ENCODE data around the gene SLC9C1. TPM values are rescaled to one million over a fixed set of nuclear protein-coding genes. Genes with fewer than 3 reads are reported as not detected.

The SLC9C1 gene
- total and polyA plus RNA-seq, 2 of the 4 experiments (the other 2 are of a cell fraction), result not detected

DNA sequence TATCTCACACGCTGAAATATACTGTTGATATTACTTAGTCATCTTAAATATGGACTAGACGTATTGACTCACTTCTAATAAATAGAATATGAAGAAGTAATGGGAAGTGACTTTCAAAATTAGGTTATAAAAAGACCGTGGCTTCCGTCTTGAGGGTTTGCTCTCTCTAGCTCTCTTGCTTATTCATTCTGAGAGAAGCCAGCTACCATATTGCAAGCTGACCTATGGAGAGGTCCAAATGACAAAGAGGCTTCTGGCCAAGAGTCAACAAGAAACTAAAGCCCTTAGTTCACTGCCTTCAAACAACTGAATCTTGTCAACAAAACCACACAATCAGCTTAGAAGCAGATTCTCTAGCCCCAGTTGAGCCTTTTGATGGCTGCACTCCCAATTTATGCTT is 46.1 kb downstream of the SLC9C1 start:
- Histone ChIP-seq H4K91ac (ENCODE audit: insufficient read depth, low read depth, low read length) (no peak overlapping the region), H4K5ac (ENCODE audit: low read depth, low read length) (no peak overlapping the region), H3K4ac (ENCODE audit: low read depth, low read length) (no peak overlapping the region), H2AFZ (replicated peaks; ENCODE audit: low read length, poor library complexity) (no peak overlapping the region), H3K27ac (ENCODE audit: insufficient read depth, low read length) (no peak overlapping the region), H2BK5ac (ENCODE audit: low read depth, low read length, poor library complexity, severe bottlenecking) (no peak overlapping the region), H3K9ac (ENCODE audit: low read depth, low read length) (no peak overlapping the region), H3K4me2 (ENCODE audit: low read depth, low read length) (no peak overlapping the region), H3K4me3 (ENCODE audit: insufficient read depth, low read depth, low read length) (no peak overlapping the region), H3K14ac (replicated peaks; ENCODE audit: low read depth, low read length) (no peak overlapping the region), H3K4me1 (ENCODE audit: control insufficient read depth, insufficient read depth, low read length) (no peaks in the 10 kb centered on the region), H2AK5ac (ENCODE audit: low read depth, low read length) (no peak overlapping the region), H4K8ac (ENCODE audit: low read depth in 2 of 2, low read length in 2 of 2) (no peak overlapping the region), H3K9me3 (ENCODE audit: control insufficient read depth, insufficient read depth, low read length) (no peaks in the 10 kb centered on the region), H3K18ac (ENCODE audit: low read depth, low read length) (no peak overlapping the region), H2BK20ac (ENCODE audit: low read depth, low read length) (no peak overlapping the region), H2BK15ac (ENCODE audit: low read depth, low read length) (no peak overlapping the region), H2AK9ac (replicated peaks; ENCODE audit: low read depth, low read length, poor library complexity) (no peak overlapping the region), H3K27me3 (ENCODE audit: control insufficient read depth, insufficient read depth, low read length) (no peaks in the 10 kb centered on the region), H3K9me1 (ENCODE audit: insufficient read depth, low read length) (no peaks in the 10 kb centered on the region), H3K79me1 (ENCODE audit: low read depth in 1 of 2, low read length in 2 of 2) (no peaks in the 10 kb centered on the region), H3K36me3 (ENCODE audit: control insufficient read depth, insufficient read depth, low read length) (no peaks in the 10 kb centered on the region), H4K20me1 (ENCODE audit: insufficient read depth, low read length) (no peaks in the 10 kb centered on the region), H3K23ac (ENCODE audit: low read depth, low read length) (no peak overlapping the region), H2BK120ac (ENCODE audit: low read depth, low read length) (no peak overlapping the region), H3K56ac (ENCODE audit: extremely low read depth, insufficient read depth, low read length) (no peak overlapping the region)
- intact Hi-C loops (cut with micrococcal nuclease) (no loop called here), in situ Hi-C loops (cut with MboI; ENCODE audit: low sequenced_read_pairs) (no loop called here), dilution Hi-C loops (cut with HindIII; ENCODE audit: low sequenced_read_pairs, unreplicated experiment) (no loop called here)
- DNase-seq, result no peak
- WGBS, 2 experiments (ENCODE audit: extremely low coverage in 2 of 2, insufficient read length in 1 of 2), result no CpG with 5 or more reads among the region's 4 CpGs
- CTCF ChIA-PET, result no interaction called here
- POLR2A ChIA-PET (ENCODE audit: unreplicated experiment), result no interaction called here
- ATAC-seq (ENCODE audit: low read depth), result no peak
- TF ChIP-seq POLR2A (IDR thresholded peaks at IDR 0.05; ENCODE audit: low read depth, low read length) (no peak), MAFK (IDR thresholded peaks at IDR 0.05; ENCODE audit: low read depth, low read length) (no peak), RCOR1 (IDR thresholded peaks at IDR 0.05; ENCODE audit: insufficient replicate concordance, low read length) (no peak), NFE2L2 (IDR thresholded peaks at IDR 0.05; ENCODE audit: low read depth, low read length) (no peak), BHLHE40 (IDR thresholded peaks at IDR 0.05; ENCODE audit: low read depth, low read length) (no peak), USF2 (IDR thresholded peaks at IDR 0.05; ENCODE audit: low read depth, low read length) (no peak), CEBPB (IDR thresholded peaks at IDR 0.05; ENCODE audit: low read depth, low read length) (no peak)
- TF ChIP-seq, protein P1, sequence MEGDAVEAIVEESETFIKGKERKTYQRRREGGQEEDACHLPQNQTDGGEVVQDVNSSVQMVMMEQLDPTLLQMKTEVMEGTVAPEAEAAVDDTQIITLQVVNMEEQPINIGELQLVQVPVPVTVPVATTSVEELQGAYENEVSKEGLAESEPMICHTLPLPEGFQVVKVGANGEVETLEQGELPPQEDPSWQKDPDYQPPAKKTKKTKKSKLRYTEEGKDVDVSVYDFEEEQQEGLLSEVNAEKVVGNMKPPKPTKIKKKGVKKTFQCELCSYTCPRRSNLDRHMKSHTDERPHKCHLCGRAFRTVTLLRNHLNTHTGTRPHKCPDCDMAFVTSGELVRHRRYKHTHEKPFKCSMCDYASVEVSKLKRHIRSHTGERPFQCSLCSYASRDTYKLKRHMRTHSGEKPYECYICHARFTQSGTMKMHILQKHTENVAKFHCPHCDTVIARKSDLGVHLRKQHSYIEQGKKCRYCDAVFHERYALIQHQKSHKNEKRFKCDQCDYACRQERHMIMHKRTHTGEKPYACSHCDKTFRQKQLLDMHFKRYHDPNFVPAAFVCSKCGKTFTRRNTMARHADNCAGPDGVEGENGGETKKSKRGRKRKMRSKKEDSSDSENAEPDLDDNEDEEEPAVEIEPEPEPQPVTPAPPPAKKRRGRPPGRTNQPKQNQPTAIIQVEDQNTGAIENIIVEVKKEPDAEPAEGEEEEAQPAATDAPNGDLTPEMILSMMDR (conservative IDR thresholded peaks at IDR 0.05; ENCODE audit: low read depth, low read length), result no peak
- TF ChIP-seq, protein P2, sequence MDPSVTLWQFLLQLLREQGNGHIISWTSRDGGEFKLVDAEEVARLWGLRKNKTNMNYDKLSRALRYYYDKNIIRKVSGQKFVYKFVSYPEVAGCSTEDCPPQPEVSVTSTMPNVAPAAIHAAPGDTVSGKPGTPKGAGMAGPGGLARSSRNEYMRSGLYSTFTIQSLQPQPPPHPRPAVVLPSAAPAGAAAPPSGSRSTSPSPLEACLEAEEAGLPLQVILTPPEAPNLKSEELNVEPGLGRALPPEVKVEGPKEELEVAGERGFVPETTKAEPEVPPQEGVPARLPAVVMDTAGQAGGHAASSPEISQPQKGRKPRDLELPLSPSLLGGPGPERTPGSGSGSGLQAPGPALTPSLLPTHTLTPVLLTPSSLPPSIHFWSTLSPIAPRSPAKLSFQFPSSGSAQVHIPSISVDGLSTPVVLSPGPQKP (IDR thresholded peaks at IDR 0.05; ENCODE audit: borderline replicate concordance, low read depth, low read length), result no peak
- no TSS peak for BruUV-seq (replicated peaks)

Data from IMR-90 (cell line).